GM23248 (cell line): ENCODE measurements around the gene MEI1.

Source experiments
- EZH2 ChIP-seq: fragments of 200-600 bp; sonication (generic); IDR thresholded peaks from 2 replicates; pipeline ENCODE4 v1.6.1; 2018; ENCODE audit warnings: antibody characterized with exemption, mild to moderate bottlenecking; ENCODE audit not compliant: insufficient read depth, poor library complexity, severe bottlenecking
- EZH2phosphoT487 ChIP-seq: fragments of 200-600 bp; sonication (generic); IDR thresholded peaks from 2 replicates; pipeline ENCODE4 v1.6.1; 2018; ENCODE audit warnings: antibody characterized with exemption, moderate library complexity, mild to moderate bottlenecking, low read depth; ENCODE audit not compliant: insufficient read depth

GRCh38 chr22:41753984-41754383 is 54.7 kb downstream of the MEI1 start:
- no peak for TF ChIP-seq EZH2phosphoT487
- no peak for TF ChIP-seq EZH2
